GM18526 (cell line): ENCODE measurements around the gene HINT3.

Source experiments
- POLR2A ChIP-seq: IDR thresholded peaks from 3 replicates; pipeline ENCODE4 v1.6.1; 2011; ENCODE audit not compliant: insufficient read length; ENCODE audit errors: extremely low read depth

HINT3 gene

DNA sequence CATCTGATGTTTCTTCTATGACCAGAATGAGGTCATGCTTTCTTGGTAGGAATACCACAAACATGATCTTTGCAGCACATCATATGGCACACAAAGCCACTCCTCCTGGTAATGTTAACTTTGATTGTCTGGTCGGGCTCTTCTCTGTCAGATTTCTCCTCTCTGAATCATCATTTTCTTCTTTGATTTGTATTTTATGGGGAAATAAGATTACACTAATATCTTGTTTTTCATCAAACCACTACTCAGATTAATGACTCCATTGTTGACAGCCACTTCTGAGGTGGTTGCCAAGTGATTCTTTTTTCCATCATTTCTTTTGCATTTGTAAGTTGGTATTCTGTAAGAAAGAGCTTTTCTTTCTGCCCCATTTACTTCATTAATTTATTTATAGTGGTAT, 59.3 kb downstream of the HINT3 start:
- no peak for TF ChIP-seq POLR2A

DNA sequence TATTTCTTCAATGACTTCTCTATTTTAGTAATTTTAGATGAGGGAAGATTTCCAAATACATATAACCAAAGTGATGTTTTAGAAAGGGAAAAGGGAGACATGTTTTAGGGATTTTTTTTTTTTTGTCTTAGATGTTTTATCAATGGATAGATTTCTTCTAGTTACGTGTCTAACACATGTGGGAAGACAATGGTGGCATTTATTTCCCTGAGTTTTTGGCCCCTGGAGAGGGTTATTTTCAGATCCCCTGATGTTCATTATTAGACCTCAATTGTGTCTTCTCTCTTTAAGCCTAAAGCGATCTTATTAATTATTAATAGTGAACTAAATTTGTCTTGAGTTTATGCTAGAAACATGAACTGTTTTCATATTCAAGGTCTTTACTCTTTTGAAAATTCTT, 60.0 kb downstream of the HINT3 start:
- TF ChIP-seq POLR2A = no peak

DNA sequence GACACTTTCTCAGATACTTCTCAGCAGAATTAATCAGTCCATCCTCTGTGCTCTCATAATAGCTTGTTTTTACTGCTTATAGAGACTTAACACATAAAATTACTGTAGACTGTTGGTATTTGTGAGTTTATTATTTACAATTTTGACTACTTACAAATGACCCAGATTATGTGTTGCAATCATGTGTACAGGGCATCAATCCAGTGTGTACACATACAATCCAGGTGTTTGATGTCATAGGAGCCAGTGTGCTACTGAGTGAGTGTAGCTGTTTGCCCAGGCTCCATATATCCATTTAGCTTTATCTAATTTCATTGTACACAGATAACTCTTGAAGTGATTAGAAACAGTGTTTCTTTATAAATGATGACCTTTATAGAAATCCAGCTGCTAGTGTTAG, 61.1 kb downstream of the HINT3 start:
- no peak for TF ChIP-seq POLR2A

DNA sequence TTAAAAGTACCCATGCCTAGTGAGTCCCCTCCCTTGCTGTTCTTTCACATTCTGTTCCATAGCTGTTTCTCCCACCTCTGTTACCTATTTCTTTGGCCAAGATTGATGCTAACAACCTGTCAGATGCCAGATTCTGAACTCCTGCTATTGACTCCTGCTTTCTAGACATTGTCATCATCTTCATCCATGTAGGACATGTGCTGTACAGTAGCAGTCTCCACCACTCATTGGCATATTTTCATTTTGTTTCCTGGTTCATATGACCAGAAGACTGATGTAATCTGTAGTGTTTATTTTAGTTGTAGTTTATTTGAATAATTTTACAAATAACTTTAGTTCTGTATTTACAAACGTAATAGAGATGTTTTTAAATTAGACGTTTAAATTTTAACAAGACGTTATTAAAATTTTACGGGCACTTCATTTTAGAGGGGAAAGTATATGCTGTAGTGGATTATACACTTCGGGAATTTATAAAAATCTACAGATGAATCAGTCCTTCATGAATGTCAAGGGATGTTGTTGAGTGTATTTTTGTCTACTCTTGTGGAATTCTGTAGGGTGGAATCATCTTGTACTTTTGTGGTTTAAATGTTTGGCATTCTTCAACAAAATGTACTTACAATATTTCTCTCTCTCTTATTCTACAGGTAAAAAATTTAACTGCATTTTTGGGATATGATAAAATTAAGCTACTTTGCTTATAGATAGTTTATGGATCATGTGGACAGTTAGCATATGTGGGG, 63.9 kb downstream of the HINT3 start:
- TF ChIP-seq POLR2A = no peak

DNA sequence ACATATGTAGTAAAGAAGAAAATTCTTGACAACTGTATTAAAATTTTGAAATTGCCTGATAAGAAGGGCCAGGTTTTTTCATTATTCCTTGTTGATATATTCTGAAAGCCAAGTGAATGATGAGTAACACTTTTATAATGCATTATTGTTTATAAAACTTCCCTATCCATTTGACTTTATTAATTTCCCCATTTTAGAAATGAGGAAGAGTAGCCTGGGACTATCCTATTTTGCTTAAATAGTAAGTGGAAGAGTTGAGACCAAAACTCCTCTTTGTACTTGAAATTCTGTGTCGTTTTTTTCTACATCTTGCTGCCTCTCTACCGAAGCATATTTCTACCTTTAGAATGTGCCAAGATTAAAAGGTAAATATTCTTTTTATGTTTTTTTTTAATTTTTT, 69.4 kb downstream of the HINT3 start:
- TF ChIP-seq POLR2A = no peak

DNA sequence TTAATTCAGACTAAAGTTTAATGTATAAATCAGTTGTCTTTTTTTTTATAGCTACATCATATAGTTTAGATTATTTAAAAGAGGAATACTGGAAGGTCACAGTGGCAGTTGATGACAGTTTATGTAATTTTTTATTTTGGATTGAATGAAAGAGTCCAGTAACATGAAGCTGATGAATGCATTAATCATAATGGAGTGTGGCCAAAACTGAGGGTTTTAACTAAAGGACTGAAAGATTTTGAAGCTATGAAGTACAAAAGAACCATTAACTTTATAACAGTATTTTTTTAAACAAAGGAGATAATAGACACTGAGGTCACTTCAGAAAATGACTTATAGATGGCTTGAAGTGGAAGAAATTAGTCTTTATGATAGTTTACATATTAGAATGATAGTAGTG, 71.0 kb downstream of the HINT3 start:
- TF ChIP-seq POLR2A = no peak
